22Rv1 (cell line): Measurements from ENCODE around the gene SRPK1.

ENCODE experiments used
- ZFX ChIP-seq: fragments of 450-650 bp; IDR thresholded peaks from 2 replicates; pipeline ENCODE4 v1.6.1; 2017; ENCODE audit warnings: antibody characterized with exemption, borderline replicate concordance
- TF ChIP-seq, protein P1 (sequence below): fragments of 450-650 bp; IDR thresholded peaks from 2 replicates; pipeline ENCODE4 v1.5.1; 2017; ENCODE audit warnings: mild to moderate bottlenecking

DNA sequence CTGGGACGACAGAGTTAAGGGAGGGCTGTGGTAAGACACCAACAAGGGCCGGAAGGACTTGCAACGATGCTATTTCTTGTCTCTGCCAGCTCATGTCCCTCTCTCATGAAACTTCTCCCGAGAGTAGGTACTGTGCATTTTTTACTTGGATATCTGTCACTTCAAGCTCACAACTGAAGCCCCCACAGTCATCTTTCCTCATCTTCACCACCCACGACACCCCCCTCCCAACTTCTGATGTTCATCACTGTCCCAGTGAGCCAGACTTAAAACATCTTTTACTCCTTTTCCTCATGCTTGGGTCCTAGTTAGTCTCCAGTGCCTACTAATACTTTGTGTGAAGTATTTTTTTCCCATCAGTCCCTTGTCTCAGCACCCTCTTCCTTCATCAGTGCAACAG lies 34.6 kb upstream of the SRPK1 start:
- TF ChIP-seq, protein P1, sequence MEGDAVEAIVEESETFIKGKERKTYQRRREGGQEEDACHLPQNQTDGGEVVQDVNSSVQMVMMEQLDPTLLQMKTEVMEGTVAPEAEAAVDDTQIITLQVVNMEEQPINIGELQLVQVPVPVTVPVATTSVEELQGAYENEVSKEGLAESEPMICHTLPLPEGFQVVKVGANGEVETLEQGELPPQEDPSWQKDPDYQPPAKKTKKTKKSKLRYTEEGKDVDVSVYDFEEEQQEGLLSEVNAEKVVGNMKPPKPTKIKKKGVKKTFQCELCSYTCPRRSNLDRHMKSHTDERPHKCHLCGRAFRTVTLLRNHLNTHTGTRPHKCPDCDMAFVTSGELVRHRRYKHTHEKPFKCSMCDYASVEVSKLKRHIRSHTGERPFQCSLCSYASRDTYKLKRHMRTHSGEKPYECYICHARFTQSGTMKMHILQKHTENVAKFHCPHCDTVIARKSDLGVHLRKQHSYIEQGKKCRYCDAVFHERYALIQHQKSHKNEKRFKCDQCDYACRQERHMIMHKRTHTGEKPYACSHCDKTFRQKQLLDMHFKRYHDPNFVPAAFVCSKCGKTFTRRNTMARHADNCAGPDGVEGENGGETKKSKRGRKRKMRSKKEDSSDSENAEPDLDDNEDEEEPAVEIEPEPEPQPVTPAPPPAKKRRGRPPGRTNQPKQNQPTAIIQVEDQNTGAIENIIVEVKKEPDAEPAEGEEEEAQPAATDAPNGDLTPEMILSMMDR, result no peak
- TF ChIP-seq ZFX, result no peak
